ENCODE measurements around the gene TRIM62. TPM values are rescaled to one million over a fixed set of nuclear protein-coding genes. Genes with fewer than 3 reads are reported as not detected.
"Not testable (repeated sequence)": the region's sequence is repeated elsewhere in the genome, so short reads cannot be mapped to it uniquely, and the experiment has no call there.

The TRIM62 gene
- total and polyA plus RNA-seq, 9 donors = 3.3 to 11.4 (median 5.7) TPM

DNA sequence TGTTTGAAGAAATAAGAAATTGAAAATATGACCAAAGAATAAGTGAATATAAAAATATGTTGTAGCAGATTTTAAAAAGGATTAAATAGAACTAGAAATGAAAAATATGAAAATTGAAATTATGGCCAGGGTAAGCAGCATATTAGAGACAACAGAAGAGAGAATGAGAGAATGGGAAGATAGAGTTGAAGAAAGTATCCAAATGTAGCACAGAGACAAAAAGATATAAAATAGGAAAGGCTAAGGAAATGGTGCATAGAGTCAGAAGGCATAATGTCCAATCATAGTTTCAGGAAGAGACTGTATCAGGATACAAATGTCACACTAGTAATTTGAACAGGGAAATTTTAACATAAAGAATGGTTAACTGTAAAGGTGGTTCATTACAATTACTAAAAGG, 71.4 kb downstream of the TRIM62 start:
- H3K27ac ChIP-seq = no peak overlapping the region

GRCh38 chr1:33100119-33100415, 81.8 kb downstream of the TRIM62 start:
- DNase-seq; H3K4me3 ChIP-seq; intact Hi-C loops (cut with DNase I); H3K9me3 ChIP-seq; H3K4me1 ChIP-seq (ENCODE audit: insufficient read depth); H3K36me3 ChIP-seq; H3K27me3 ChIP-seq; H3K27ac ChIP-seq: not testable (repeated sequence)
- WGBS, 3 donors = 90 to 94% (median 93%) methylated on average over 4 of the region's 4 CpGs

More for the DNA sequence above, 71.4 kb downstream of the TRIM62 start:
- no peaks in the 10 kb centered on the region for H3K4me1 ChIP-seq (ENCODE audit: insufficient read depth)
- no peaks in the 10 kb centered on the region for H3K9me3 ChIP-seq
- no peaks in the 10 kb centered on the region for H3K36me3 ChIP-seq
- no peak overlapping the region for H3K4me3 ChIP-seq
- TF ChIP-seq EP300 (IDR thresholded peaks at IDR 0.05) = no peak
- TF ChIP-seq, protein P1, sequence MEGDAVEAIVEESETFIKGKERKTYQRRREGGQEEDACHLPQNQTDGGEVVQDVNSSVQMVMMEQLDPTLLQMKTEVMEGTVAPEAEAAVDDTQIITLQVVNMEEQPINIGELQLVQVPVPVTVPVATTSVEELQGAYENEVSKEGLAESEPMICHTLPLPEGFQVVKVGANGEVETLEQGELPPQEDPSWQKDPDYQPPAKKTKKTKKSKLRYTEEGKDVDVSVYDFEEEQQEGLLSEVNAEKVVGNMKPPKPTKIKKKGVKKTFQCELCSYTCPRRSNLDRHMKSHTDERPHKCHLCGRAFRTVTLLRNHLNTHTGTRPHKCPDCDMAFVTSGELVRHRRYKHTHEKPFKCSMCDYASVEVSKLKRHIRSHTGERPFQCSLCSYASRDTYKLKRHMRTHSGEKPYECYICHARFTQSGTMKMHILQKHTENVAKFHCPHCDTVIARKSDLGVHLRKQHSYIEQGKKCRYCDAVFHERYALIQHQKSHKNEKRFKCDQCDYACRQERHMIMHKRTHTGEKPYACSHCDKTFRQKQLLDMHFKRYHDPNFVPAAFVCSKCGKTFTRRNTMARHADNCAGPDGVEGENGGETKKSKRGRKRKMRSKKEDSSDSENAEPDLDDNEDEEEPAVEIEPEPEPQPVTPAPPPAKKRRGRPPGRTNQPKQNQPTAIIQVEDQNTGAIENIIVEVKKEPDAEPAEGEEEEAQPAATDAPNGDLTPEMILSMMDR (IDR thresholded peaks at IDR 0.05) = no peak
- TF ChIP-seq POLR2A (IDR thresholded peaks at IDR 0.05) = no peak
- intact Hi-C loops (cut with DNase I) = no loop called here
- no peaks in the 10 kb centered on the region for H3K27me3 ChIP-seq
- no peak for DNase-seq

- no peaks in the 10 kb centered on the region for H3K36me3 ChIP-seq
- WGBS, 3 donors = 52 to 75% (median 68%) methylated on average over 13 of the region's 13 CpGs
- DNase-seq = peak in 1 of 5 donors; percentile 40
- H3K9me3 ChIP-seq = no peaks in the 10 kb centered on the region
- intact Hi-C loops (cut with DNase I) = loop anchor here in 2 of 4 donors (10.0 kb wide), 2 partner anchors 365 to 515 kb away; no protein-coding TSS in a partner anchor
- H3K27me3 ChIP-seq = no peaks in the 10 kb centered on the region
- H3K4me1 ChIP-seq (ENCODE audit: insufficient read depth) = peaks cover 2% of the 10 kb centered on the region
- TF ChIP-seq POLR2A (IDR thresholded peaks at IDR 0.05) (no peak), EP300 (IDR thresholded peaks at IDR 0.05) (no peak)
- TF ChIP-seq, protein P1 (IDR thresholded peaks at IDR 0.05) = no peak
- H3K27ac ChIP-seq = no peak overlapping the region
- no peak overlapping the region for H3K4me3 ChIP-seq
Observed at GRCh38 chr1:33099290-33100118, 82.3 kb downstream of the TRIM62 start.

- intact Hi-C loops (cut with DNase I) = loop anchor here in 2 of 4 donors (10.0 kb wide), 2 partner anchors 366 to 516 kb away; no protein-coding TSS in a partner anchor
- Histone ChIP-seq H3K27me3 (no peaks in the 10 kb centered on the region), H3K4me3 (no peak overlapping the region), H3K36me3 (no peaks in the 10 kb centered on the region), H3K27ac (no peak overlapping the region), H3K9me3 (no peaks in the 10 kb centered on the region), H3K4me1 (ENCODE audit: insufficient read depth) (peaks cover 2% of the 10 kb centered on the region)
- DNase-seq = no peak
- TF ChIP-seq, protein P1 (IDR thresholded peaks at IDR 0.05) = no peak
- TF ChIP-seq POLR2A (IDR thresholded peaks at IDR 0.05) (no peak), EP300 (IDR thresholded peaks at IDR 0.05) (no peak)
Observed at GRCh38 chr1:33098371-33098770, 83.5 kb downstream of the TRIM62 start.

DNA sequence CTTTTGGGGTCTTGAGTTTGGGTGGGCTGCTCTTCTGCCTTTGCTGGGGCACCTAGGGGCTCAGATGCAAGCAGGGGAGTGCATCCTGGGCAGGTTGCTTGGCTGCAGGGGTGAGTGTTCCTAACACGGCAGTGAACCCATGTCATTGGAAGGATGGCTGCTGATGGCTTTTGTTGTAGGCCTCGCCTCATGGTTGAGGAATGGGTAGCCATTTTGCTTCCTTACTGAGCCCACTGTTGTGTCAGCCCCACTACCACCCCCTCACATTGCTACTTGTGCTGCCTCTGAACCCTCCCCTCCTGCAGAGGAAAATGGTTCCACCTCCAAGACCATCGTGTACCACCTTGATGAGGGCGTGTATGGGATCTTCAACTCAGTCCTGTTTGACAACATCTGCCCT, 84.1 kb downstream of the TRIM62 start:
- WGBS, 3 donors = 86 to 95% (median 90%) methylated on average over 4 of the region's 4 CpGs

More for the DNA sequence above, 84.1 kb downstream of the TRIM62 start:
- H3K9me3 ChIP-seq = no peaks in the 10 kb centered on the region
- no peak overlapping the region for H3K27ac ChIP-seq
- DNase-seq = no peak
- no peak overlapping the region for H3K4me3 ChIP-seq
- peaks cover 2% of the 10 kb centered on the region for H3K4me1 ChIP-seq (ENCODE audit: insufficient read depth)
- TF ChIP-seq, protein P1 (IDR thresholded peaks at IDR 0.05) = no peak
- TF ChIP-seq POLR2A (IDR thresholded peaks at IDR 0.05) = no peak
- no peak for TF ChIP-seq EP300 (IDR thresholded peaks at IDR 0.05)
- no peaks in the 10 kb centered on the region for H3K36me3 ChIP-seq
- H3K27me3 ChIP-seq = no peaks in the 10 kb centered on the region
- intact Hi-C loops (cut with DNase I) = loop anchor here in 2 of 4 donors (10.0 kb wide), 2 partner anchors 367 to 517 kb away; no protein-coding TSS in a partner anchor

Data from ovary (tissue), 9 donors.